Measurements from ENCODE around the gene COL25A1.

GRCh38 chr4:109211671-109212070 lies 90.8 kb downstream of the COL25A1 start:
- TF ChIP-seq BHLHE40 (IDR thresholded peaks at IDR 0.05; ENCODE audit: borderline replicate concordance) (no peak), FOXM1 (IDR thresholded peaks at IDR 0.05; ENCODE audit: borderline replicate concordance) (no peak), CTBP1 (IDR thresholded peaks at IDR 0.05; ENCODE audit: borderline replicate concordance) (no peak), SP1 (IDR thresholded peaks at IDR 0.05) (no peak), L3MBTL2 (conservative IDR thresholded peaks at IDR 0.05) (no peak), SUZ12 (IDR thresholded peaks at IDR 0.05) (no peak), FOXA1 (IDR thresholded peaks at IDR 0.05) (no peak), ELF4 (IDR thresholded peaks at IDR 0.05) (no peak), NFRKB (IDR thresholded peaks at IDR 0.05) (no peak), HDGF (IDR thresholded peaks at IDR 0.05; ENCODE audit: borderline replicate concordance) (no peak), ARNT (IDR thresholded peaks at IDR 0.05) (no peak), ZNF384 (IDR thresholded peaks at IDR 0.05) (no peak)
